C4-2B (cell line): ENCODE data around the gene CAAP1.

Source experiments
- H3K27ac ChIP-seq: fragments of 450-650 bp; 2 replicates; pipeline ENCODE4 v1.5.1; 2017
- CTCF ChIP-seq: fragments of 450-650 bp; conservative IDR thresholded peaks from 2 replicates; pipeline ENCODE4 v1.5.1; 2017; ENCODE audit warnings: mild to moderate bottlenecking
- ZFX ChIP-seq: fragments of 450-650 bp; IDR thresholded peaks from 2 replicates; pipeline ENCODE4 v1.6.1; 2017

The CAAP1 gene

GRCh38 chr9:26801772-26802171 lies 90.8 kb downstream of the CAAP1 start:
- no peak overlapping the region for H3K27ac ChIP-seq

GRCh38 chr9:26800322-26800721 lies 92.3 kb downstream of the CAAP1 start:
- no peak overlapping the region for H3K27ac ChIP-seq
- TF ChIP-seq ZFX (no peak), CTCF (no peak)

More at GRCh38 chr9:26801772-26802171, 90.8 kb downstream of the CAAP1 start:
- no peak for TF ChIP-seq CTCF
- TF ChIP-seq ZFX: no peak

- TF ChIP-seq ZFX (no peak), CTCF (no peak)
- H3K27ac ChIP-seq: peak overlapping the region; percentile 18; the same call in 1 of the 2 replicates
Observed at GRCh38 chr9:26791274-26791673, 101.3 kb downstream of the CAAP1 start.
